ENCODE results near the gene GPX6. TPM values are rescaled to one million over a fixed set of nuclear protein-coding genes. Genes with fewer than 3 reads are reported as not detected.
"Not testable (repeated sequence)": the region's sequence is repeated elsewhere in the genome, so short reads cannot be mapped to it uniquely, and the experiment has no call there.

The GPX6 gene
- total RNA-seq, 4 donors from 2014 or later = not detected

GRCh38 chr6:28485482-28485881 lies 30.1 kb downstream of the GPX6 start:
- H3K4me3 ChIP-seq (ENCODE audit: low read depth, poor library complexity, severe bottlenecking) = no peak overlapping the region
- intact Hi-C loops (cut with DNase I; ENCODE audit: low total_unique reads) = no loop called here
- TF ChIP-seq CTCF (IDR thresholded peaks at IDR 0.05) (no peak), POLR2A (IDR thresholded peaks at IDR 0.05) (no peak)
- WGBS, 2 donors = 76 to 79% methylated on average over 3 of the region's 3 CpGs
- no peak for DNase-seq (ENCODE audit: low spot score in 2 of 2)

GRCh38 chr6:28480253-28480932 lies 35.2 kb downstream of the GPX6 start:
- no peak for DNase-seq (ENCODE audit: low spot score in 2 of 2)
- intact Hi-C loops (cut with DNase I; ENCODE audit: low total_unique reads) = no loop called here
- no peak for TF ChIP-seq POLR2A (IDR thresholded peaks at IDR 0.05)
- TF ChIP-seq CTCF (IDR thresholded peaks at IDR 0.05) = no peak
- no peak overlapping the region for H3K4me3 ChIP-seq (ENCODE audit: low read depth, poor library complexity, severe bottlenecking)
- WGBS, 2 donors = 61% methylated on average over 9 of the region's 9 CpGs

- WGBS, 2 donors = 47 to 77% methylated on average over 12 of the region's 12 CpGs
- intact Hi-C loops (cut with DNase I; ENCODE audit: low total_unique reads) = no loop called here
- H3K4me3 ChIP-seq (ENCODE audit: low read depth, poor library complexity, severe bottlenecking) = no peak overlapping the region
- DNase-seq (ENCODE audit: low spot score in 2 of 2) = no peak
- TF ChIP-seq POLR2A (IDR thresholded peaks at IDR 0.05) (no peak), CTCF (IDR thresholded peaks at IDR 0.05) (no peak)
Observed at GRCh38 chr6:28478518-28478917, 37.1 kb downstream of the GPX6 start.

- intact Hi-C loops (cut with DNase I; ENCODE audit: low total_unique reads) = no loop called here
- no peak for DNase-seq (ENCODE audit: low spot score in 2 of 2)
- no peak for TF ChIP-seq CTCF (IDR thresholded peaks at IDR 0.05)
- no peak for TF ChIP-seq POLR2A (IDR thresholded peaks at IDR 0.05)
- WGBS, 2 donors = 4 to 7% methylated on average over 18 of the region's 18 CpGs
- no peak overlapping the region for H3K4me3 ChIP-seq (ENCODE audit: low read depth, poor library complexity, severe bottlenecking)
Observed at GRCh38 chr6:28474441-28475219, 41.0 kb downstream of the GPX6 start.

GRCh38 chr6:28469153-28469745 lies 46.3 kb downstream of the GPX6 start:
- DNase-seq (ENCODE audit: low spot score in 2 of 2); intact Hi-C loops (cut with DNase I; ENCODE audit: low total_unique reads); H3K4me3 ChIP-seq (ENCODE audit: low read depth, poor library complexity, severe bottlenecking): not testable (repeated sequence)
- WGBS, 2 donors = 93 to 95% methylated on average over 33 to 41 of the region's 45 CpGs

- TF ChIP-seq POLR2A (IDR thresholded peaks at IDR 0.05) (no peak), CTCF (IDR thresholded peaks at IDR 0.05) (no peak)
- WGBS, 2 donors = 78 to 85% methylated on average over 7 of the region's 7 CpGs
- intact Hi-C loops (cut with DNase I; ENCODE audit: low total_unique reads) = no loop called here
- DNase-seq (ENCODE audit: low spot score in 2 of 2) = no peak
- H3K4me3 ChIP-seq (ENCODE audit: low read depth, poor library complexity, severe bottlenecking) = no peak overlapping the region
Observed at GRCh38 chr6:28468056-28468455, 47.5 kb downstream of the GPX6 start.
